Activated naive CD4-positive, alpha-beta T cell treated with anti-CD3 and anti-CD28 coated beads, Interleukin-2, amount 50 U/mL, for 16 hours (primary cell): ENCODE data around the gene TMEFF1.
A peak's percentile ranks its signal among the peaks of the same experiment; 100 is the strongest.

Source experiments
- DNase-seq: peaks from one replicate; pipeline ENCODE4 v3.0.0-alpha.2; 2020

TMEFF1 gene

GRCh38 chr9:100448266-100448665 lies 24.7 kb upstream of the TMEFF1 start:
- no peak for DNase-seq

DNA sequence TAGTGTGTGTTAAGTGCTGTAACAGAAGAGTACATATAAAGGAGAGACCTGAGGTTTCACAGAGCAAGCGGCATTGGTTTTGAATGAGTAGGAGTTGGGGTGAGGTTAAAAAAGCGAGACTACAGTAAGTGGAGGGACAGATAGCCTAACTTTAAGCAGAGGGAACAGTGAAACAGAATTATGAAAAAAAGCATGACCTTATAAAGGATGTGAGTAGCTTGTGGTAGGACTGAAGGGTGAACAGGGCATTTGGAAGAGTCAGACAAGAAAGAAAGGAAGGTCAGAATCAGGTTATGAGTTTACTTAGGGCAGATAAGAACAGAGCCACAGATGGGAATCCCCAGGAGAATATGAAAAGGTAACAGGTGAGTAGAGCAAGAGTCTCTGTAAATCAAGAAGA lies 23.5 kb upstream of the TMEFF1 start:
- no peak for DNase-seq

GRCh38 chr9:100452894-100453293 lies 20.1 kb upstream of the TMEFF1 start:
- no peak for DNase-seq

DNA sequence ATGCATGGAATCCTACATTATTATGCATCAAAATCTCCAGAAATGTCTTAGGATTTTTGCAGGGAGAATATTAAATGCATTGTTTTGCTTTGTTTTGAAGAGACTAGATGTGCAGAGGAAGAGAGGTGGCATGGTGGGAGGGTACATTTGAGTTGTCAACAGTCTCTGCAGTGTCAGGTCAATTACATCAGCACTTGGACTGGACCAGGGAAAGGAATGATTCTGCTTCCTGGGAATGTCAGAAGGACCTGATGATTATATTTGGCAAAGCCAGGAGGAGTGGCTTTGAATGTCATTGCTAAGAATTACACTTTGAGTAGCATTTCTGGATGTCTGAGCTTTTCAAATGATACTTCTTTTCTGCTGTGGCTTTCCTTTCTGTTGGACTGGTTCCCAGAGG lies 17.5 kb upstream of the TMEFF1 start:
- no peak for DNase-seq

GRCh38 chr9:100457517-100457916 lies 15.4 kb upstream of the TMEFF1 start:
- DNase-seq = no peak

DNA sequence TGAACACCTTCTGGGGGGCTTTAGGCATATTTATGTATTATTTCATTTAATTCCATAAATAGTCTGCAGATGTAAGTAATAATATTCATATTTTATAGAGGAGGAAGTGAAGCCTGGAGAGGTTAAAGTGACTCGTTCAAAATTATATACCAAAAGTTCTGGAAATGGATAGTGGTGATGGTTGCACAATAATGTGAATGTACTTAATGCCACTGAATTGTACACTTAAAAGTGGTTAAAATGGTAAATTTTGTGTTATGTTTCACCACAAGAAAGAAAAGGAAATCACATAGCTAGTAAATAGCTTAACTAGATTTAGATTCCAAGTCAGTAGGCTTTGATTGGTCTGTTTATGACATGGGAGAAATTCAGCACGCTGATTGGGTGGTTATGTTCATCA lies 13.0 kb upstream of the TMEFF1 start:
- DNase-seq = no peak

GRCh38 chr9:100465274-100465673 lies 7.7 kb upstream of the TMEFF1 start:
- DNase-seq = no peak

DNA sequence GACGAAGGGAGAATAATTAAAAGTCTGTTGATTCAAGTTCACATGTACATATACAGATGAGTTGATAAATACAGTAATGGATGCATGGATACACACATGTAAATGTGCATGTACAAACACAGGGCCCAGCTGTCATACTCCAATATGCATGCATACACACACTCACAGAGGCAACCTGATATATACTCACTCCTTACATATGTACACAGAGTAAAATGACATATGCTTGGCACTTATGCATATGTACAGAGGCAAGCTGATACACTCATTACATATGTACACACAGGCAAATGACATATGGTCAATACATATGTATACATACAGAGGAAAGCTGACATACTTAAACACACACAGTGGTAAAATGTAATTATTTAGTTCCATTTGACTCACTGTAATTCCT lies 7.2 kb upstream of the TMEFF1 start:
- no peak for DNase-seq

DNA sequence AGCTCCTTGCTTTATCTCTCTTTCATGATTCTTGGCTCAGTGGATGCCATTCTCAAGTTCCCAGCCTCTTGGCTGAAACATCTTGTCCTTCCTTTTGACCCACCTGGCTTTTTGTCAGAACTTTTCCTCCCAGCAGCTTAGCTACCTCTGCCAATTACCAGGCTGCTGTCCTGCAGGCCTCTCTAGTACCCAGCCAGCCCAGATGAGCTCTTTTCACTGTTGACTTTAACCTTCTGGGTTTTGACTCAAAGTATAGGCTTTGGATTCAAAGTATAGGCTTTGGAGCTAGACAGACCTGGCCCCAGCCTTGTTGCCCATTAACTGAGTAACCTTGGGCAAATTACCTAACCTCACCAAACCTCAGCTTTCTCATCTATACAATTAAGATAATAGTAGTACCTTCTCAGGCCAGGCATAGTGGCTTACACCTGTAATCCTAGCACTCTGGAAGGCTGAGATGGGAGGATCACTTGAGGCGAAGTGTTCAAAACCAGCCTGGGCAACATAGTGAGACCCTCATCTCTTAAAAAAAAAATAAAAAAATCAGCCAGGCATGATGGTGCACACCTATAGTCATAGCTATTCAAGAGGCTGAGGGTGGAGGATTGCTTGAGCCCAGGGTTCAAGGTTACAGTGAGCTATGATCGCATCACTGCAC lies 6.6 kb upstream of the TMEFF1 start:
- no peak for DNase-seq

DNA sequence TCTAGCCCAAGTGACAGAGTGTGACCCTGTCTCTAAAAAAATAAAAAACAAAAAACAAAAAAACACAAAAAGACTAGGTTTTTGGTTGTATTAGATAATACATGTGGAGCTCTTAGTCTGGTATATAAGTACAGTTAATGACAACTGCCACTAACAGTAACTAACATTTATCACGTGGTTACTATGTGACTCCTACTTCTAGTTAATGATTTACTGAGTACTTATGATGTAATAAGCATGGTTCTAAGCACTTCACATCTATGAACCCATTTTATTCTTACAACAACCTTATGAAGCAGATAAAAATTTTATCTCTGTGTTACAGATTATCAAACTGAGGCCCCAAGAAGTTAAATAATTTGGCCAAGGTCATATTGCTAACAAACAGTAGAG lies 6.1 kb upstream of the TMEFF1 start:
- no peak for DNase-seq

- DNase-seq = no peak
Observed at GRCh38 chr9:100468041-100468440, 4.9 kb upstream of the TMEFF1 start.

DNA sequence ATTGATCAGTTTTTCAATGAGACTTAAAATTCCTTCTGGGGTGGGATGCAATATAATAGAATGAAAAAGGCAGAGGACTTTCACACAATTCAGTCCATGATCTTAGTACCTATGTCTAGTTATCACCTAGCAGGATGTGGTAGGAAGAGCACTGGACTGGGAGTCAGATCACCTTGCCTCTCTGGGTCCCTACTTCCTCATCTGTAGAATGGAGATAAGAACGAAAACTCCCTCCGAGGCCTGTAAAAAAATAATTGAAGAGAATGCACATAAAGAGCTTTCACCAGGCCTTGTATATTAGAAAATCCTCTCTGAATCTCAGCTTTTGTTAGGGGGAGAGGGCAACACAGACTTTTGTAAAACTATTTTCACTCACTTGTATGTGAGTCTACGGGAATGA lies 681 bp upstream of the TMEFF1 start:
- DNase-seq = no peak

DNA sequence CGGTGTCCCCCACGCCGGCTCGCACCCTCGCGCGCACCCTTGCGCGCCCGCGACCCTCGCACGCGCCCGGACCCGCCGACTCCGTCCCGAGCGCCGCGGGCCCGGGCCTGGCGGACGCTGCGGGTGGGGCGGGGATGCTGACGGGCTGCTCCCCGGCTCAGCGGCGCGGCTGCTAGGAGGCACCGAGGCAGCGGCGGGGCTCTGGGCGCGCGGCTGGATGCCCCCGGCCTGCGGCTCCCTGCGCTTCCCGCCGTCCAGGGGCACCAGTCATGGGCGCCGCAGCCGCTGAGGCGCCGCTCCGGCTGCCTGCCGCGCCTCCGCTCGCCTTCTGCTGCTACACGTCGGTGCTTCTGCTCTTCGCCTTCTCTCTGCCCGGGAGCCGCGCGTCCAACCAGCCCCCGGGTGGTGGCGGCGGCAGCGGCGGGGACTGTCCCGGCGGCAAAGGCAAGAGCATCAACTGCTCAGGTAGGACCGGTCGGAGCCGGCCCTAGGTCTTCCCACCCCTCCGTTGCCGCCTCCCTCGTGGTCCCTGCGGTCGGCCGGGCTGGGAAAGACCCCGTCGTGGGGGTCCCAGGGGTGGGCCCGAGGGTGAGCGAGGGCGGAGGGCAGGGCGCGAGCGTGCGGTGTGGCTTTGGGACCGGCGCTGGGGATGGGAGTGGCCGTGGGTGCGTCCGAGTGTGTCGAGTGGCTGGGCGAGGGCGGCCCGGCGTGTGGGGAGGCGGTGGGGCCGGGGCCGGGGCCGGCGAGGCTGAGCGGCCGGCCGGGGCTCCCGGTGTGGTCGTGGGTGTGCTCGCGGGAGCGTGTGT lies 530 bp downstream of the TMEFF1 start:
- peak; percentile 33 for DNase-seq

DNA sequence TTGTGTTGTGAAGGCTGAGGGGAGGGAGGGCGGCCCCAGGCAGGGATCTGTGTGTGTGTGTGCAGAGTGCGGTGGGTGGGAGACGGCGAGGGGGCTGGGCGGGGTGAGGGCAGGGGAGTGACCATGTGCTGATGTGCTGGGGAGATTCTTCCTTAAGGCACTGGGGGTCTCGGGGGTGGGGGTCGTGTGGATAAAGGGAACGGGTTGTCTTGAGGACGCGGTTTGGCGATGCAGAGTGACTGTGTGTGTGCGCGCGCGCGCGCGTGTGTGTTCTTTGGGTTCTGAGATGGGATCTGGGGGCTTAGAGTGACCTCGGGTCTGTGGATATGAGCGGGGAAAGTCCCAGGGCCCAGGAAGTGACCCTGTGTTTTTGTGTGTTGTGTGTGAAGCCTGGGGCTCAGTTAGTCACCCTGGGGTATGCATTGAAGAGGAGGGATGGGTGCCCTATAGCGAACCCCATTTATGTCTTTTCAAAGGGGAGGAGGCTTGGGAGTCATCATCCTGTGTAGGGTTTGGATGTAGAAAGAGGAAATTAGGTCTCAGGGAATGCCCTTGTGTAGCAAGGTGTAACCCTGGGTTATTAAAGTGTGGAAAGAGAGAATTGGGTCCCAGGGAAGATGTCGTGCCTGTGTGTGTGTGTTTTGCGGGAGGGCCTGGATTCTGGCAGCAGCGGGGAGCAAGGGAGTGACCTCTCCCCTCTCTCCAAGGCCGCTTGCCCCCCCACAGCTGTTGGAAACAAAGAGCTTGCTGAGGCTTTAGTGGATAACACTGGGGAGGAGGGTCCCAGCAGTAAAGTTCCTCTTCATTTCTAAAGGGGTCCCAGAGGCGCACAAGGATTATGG lies 1.4 kb downstream of the TMEFF1 start:
- DNase-seq = peak; percentile 10

- no peak for DNase-seq
Observed at GRCh38 chr9:100474924-100475276, 2.0 kb downstream of the TMEFF1 start.

DNA sequence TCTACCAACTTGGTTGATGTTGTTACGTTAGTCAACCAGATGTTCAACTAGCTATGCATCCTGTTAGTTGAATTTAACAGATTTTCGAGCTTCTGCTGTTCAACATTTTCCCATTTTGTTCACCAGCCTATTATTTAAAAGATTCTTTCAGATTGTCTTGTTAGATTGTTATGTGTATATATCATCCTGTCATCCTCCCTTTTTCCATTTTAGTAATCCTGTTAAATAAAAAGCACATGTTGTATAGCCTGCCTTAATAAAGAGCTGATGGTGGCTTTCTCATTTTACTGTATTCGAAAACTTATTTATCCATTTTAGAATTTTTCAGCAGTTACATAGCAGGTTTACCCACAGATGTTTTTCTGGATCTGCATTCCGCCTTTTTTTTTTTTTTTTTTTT lies 4.3 kb downstream of the TMEFF1 start:
- no peak for DNase-seq

- DNase-seq = no peak
Observed at GRCh38 chr9:100478192-100478591, 5.2 kb downstream of the TMEFF1 start.

- no peak for DNase-seq
Observed at GRCh38 chr9:100479820-100480219, 6.9 kb downstream of the TMEFF1 start.

GRCh38 chr9:100485196-100485595 lies 12.2 kb downstream of the TMEFF1 start:
- no peak for DNase-seq

DNA sequence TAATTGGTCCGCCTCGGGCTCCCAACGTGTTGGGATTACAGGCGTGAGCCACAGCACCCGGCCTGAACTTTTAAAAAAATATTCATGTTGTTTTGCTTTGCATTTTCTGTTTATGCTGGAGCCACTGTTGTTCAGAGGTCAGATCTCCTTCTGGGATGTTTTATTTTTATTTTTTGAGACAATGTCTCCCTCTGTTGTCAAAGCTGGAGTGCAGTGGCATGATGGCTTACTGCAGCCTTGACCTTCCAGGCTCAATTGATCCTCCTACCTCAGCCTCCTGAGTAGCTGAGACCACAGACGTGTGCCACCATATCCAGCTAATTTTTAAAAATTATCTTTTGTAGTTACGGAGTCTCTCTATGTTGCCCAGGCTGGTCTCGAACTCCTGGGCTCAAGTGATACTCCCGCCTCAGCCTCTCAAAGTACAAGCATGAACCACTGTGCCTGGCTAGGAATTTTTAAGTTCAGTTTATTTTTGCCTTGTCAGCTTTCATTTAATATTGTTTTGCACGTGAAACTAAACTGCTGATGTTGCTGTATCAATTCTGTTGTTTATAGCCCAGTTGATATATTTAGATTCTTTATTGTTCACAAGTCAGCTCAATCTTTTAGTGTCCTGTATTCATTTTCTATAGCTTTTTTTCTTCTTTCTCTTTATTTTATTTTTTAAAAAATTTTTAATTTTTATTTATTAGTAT lies 13.7 kb downstream of the TMEFF1 start:
- DNase-seq = no peak

GRCh38 chr9:100488177-100488576 lies 15.2 kb downstream of the TMEFF1 start:
- DNase-seq = no peak

- no peak for DNase-seq
Observed at GRCh38 chr9:100489836-100490235, 16.9 kb downstream of the TMEFF1 start.

GRCh38 chr9:100492952-100493351 lies 20.0 kb downstream of the TMEFF1 start:
- no peak for DNase-seq
